ENCODE results near the gene DUT. TPM values are rescaled to one million over a fixed set of nuclear protein-coding genes. Genes with fewer than 3 reads are reported as not detected.
A peak's percentile ranks its signal among the peaks of the same experiment; 100 is the strongest.

DUT gene
- total RNA-seq, 1 experiment from 2014 or later, result 85.2 TPM

DNA sequence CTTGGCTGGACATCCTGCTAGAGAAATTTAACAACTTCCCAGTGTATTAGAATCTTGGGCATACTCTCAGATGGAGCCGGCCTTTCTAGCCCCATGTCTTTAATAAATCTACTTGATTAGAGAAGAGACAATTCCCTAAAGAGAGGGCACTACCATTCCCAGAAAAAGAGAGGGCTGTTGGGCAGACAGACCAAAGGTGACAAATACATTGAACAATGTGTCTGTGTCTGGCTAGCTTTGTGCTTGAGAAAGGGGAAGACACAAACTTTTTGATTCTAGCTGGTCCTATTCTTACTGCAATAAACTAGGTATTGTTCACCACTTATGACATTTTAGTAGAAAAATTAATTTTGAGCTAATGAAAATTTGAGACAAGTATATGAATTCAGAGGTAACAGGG is 57.7 kb downstream of the DUT start:
- ATAC-seq (no peak), DNase-seq (no peak)
- Histone ChIP-seq H4K20me1 (ENCODE audit: low read length) (no peaks in the 10 kb centered on the region), H3K9me2 (replicated peaks; ENCODE audit: low read length) (no peaks in the 10 kb centered on the region), H3K79me2 (ENCODE audit: low read length) (no peaks in the 10 kb centered on the region), H3K9me3 (ENCODE audit: low read length) (no peaks in the 10 kb centered on the region), H3K4me1 (ENCODE audit: insufficient read depth, low read length) (peaks cover 12% of the 10 kb centered on the region), H3K36me3 (ENCODE audit: low read depth, low read length) (no peaks in the 10 kb centered on the region), H3K27ac (ENCODE audit: low read length) (no peak overlapping the region), H3K9ac (ENCODE audit: low read length) (no peak overlapping the region), H3K4me3 (ENCODE audit: low read length) (no peak overlapping the region), H3K4me2 (ENCODE audit: low read length) (no peak overlapping the region), H3K27me3 (ENCODE audit: low read length) (no peaks in the 10 kb centered on the region), H3F3A (ENCODE audit: low read length, unreplicated experiment) (no peaks in the 10 kb centered on the region), H2AFZ (ENCODE audit: low read length) (no peak overlapping the region)
- BruUV-seq (replicated peaks), result no TSS peak
- intact Hi-C loops (cut with micrococcal nuclease), result no loop called here
- POLR2A ChIA-PET (ENCODE audit: unreplicated experiment), result interaction anchor here (0.6 kb wide), 1 partner anchor 189 kb away, joined by 4 read pairs; no protein-coding TSS in a partner anchor
- CTCF ChIA-PET, result no interaction called here
- TF ChIP-seq EZH2phosphoT487 (IDR thresholded peaks at IDR 0.05; ENCODE audit: borderline replicate concordance, low read length), result no peak

DNA sequence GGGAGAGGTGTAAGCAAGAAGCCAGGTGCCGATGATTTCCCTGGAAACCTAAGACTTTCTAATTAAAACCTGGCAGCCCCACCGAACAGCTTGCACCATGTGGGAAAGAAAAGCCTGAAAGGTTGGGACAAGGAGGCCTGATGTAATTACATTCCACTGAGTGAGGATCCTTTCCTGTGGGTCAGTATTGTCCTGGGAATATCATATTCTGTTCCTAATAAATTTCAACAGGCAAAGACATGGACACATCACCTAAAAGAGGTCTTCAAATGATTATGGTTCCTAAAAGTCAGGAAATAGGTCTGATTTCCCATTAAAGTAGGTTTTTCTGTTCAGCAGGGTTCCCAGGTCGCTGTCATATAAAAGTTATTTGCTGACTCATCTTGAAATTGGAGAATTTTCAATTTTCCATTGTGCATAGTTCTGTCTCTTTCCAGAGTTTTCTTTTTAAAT is 58.5 kb downstream of the DUT start:
- intact Hi-C loops (cut with micrococcal nuclease), result no loop called here
- POLR2A ChIA-PET (ENCODE audit: unreplicated experiment), result no interaction called here

DNA sequence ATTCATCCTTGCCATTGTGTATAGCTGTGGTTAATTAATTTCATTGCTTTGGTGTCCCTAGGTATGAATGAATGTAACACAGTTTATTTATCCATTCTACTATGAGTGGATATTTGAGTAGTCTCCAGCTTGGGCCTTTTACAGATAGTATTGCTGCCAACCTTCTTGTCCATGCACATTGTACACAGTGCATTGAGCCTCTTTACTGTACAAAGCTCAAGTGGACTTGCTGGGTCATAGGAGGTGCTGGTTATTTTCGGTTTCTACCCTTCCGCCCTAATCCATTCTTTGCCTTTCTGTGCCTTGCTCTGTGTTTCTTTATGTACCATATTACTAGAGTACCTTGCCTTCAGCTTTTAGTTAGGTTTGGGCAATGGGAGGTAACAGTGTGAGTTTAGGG is 60.7 kb downstream of the DUT start:
- H3K4me2 ChIP-seq (ENCODE audit: low read length), result no peak overlapping the region

More for the DNA sequence above, 58.5 kb downstream of the DUT start:
- DNase-seq (peak; percentile 57), ATAC-seq (peak; percentile 67)
- peak overlapping the region; percentile 19; the same call in 1 of the 2 replicates for H3K4me2 ChIP-seq (ENCODE audit: low read length)
- TF ChIP-seq EZH2phosphoT487 (IDR thresholded peaks at IDR 0.05; ENCODE audit: borderline replicate concordance, low read length), result no peak
- TF ChIP-seq, protein P1, sequence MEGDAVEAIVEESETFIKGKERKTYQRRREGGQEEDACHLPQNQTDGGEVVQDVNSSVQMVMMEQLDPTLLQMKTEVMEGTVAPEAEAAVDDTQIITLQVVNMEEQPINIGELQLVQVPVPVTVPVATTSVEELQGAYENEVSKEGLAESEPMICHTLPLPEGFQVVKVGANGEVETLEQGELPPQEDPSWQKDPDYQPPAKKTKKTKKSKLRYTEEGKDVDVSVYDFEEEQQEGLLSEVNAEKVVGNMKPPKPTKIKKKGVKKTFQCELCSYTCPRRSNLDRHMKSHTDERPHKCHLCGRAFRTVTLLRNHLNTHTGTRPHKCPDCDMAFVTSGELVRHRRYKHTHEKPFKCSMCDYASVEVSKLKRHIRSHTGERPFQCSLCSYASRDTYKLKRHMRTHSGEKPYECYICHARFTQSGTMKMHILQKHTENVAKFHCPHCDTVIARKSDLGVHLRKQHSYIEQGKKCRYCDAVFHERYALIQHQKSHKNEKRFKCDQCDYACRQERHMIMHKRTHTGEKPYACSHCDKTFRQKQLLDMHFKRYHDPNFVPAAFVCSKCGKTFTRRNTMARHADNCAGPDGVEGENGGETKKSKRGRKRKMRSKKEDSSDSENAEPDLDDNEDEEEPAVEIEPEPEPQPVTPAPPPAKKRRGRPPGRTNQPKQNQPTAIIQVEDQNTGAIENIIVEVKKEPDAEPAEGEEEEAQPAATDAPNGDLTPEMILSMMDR (conservative IDR thresholded peaks at IDR 0.05; ENCODE audit: low read depth, low read length), result no peak
- TF ChIP-seq EZH2 (IDR thresholded peaks at IDR 0.05; ENCODE audit: low read length, unreplicated experiment), result no peak
- H3K9ac ChIP-seq (ENCODE audit: low read length), result no peak overlapping the region
- H3K4me3 ChIP-seq (ENCODE audit: low read length), result no peak overlapping the region
- no peaks in the 10 kb centered on the region for H4K20me1 ChIP-seq (ENCODE audit: low read length)
- H3F3A ChIP-seq (ENCODE audit: low read length, unreplicated experiment), result no peaks in the 10 kb centered on the region
- H3K27ac ChIP-seq (ENCODE audit: low read length), result peak overlapping the region; percentile 34
- H3K9me2 ChIP-seq (replicated peaks; ENCODE audit: low read length), result no peaks in the 10 kb centered on the region
- CTCF ChIA-PET, result no interaction called here
- no peaks in the 10 kb centered on the region for H3K27me3 ChIP-seq (ENCODE audit: low read length)
- no peaks in the 10 kb centered on the region for H3K36me3 ChIP-seq (ENCODE audit: low read depth, low read length)
- no peaks in the 10 kb centered on the region for H3K9me3 ChIP-seq (ENCODE audit: low read length)
- no TSS peak for BruUV-seq (replicated peaks)
- H3K4me1 ChIP-seq (ENCODE audit: insufficient read depth, low read length), result peaks cover 12% of the 10 kb centered on the region
- H2AFZ ChIP-seq (ENCODE audit: low read length), result peak overlapping the region; percentile 23
- no peaks in the 10 kb centered on the region for H3K79me2 ChIP-seq (ENCODE audit: low read length)

More for the DNA sequence above, 60.7 kb downstream of the DUT start:
- no peaks in the 10 kb centered on the region for H3K79me2 ChIP-seq (ENCODE audit: low read length)
- intact Hi-C loops (cut with micrococcal nuclease), result no loop called here
- no peaks in the 10 kb centered on the region for H3F3A ChIP-seq (ENCODE audit: low read length, unreplicated experiment)
- H4K20me1 ChIP-seq (ENCODE audit: low read length), result no peaks in the 10 kb centered on the region
- no peak overlapping the region for H2AFZ ChIP-seq (ENCODE audit: low read length)
- ChIA-PET CTCF (no interaction called here), POLR2A (ENCODE audit: unreplicated experiment) (no interaction called here)
- ATAC-seq (no peak), DNase-seq (no peak)
- no peaks in the 10 kb centered on the region for H3K9me2 ChIP-seq (replicated peaks; ENCODE audit: low read length)
- no peaks in the 10 kb centered on the region for H3K27me3 ChIP-seq (ENCODE audit: low read length)
- TF ChIP-seq EZH2 (IDR thresholded peaks at IDR 0.05; ENCODE audit: low read length, unreplicated experiment), result no peak
- TF ChIP-seq, protein P1 (conservative IDR thresholded peaks at IDR 0.05; ENCODE audit: low read depth, low read length), result no peak
- no peak for TF ChIP-seq EZH2phosphoT487 (IDR thresholded peaks at IDR 0.05; ENCODE audit: borderline replicate concordance, low read length)
- H3K4me1 ChIP-seq (ENCODE audit: insufficient read depth, low read length), result peaks cover 12% of the 10 kb centered on the region
- H3K9ac ChIP-seq (ENCODE audit: low read length), result no peak overlapping the region
- no peaks in the 10 kb centered on the region for H3K9me3 ChIP-seq (ENCODE audit: low read length)
- no peaks in the 10 kb centered on the region for H3K36me3 ChIP-seq (ENCODE audit: low read depth, low read length)
- no TSS peak for BruUV-seq (replicated peaks)
- H3K27ac ChIP-seq (ENCODE audit: low read length), result no peak overlapping the region
- no peak overlapping the region for H3K4me3 ChIP-seq (ENCODE audit: low read length)
